ENCODE measurements around the gene NDUFB2. TPM values are rescaled to one million over a fixed set of nuclear protein-coding genes. Genes with fewer than 3 reads are reported as not detected.

NDUFB2 gene
- total and polyA plus RNA-seq, 2 of the 13 experiments (the other 11 are each of a cell fraction or from before 2014, with no cell fraction given) = 206 to 221 TPM

- TF ChIP-seq MBNL3 (CRISPR knock-in tag; conservative IDR thresholded peaks at IDR 0.05) (no peak), TOPORS (CRISPR knock-in tag; IDR thresholded peaks at IDR 0.05) (peak; percentile 87; the same call in 1 of the 2 replicates), SAP130 (CRISPR knock-in tag; IDR thresholded peaks at IDR 0.05; ENCODE audit: low read depth) (peak; percentile 70), MAZ (IDR thresholded peaks at IDR 0.05; ENCODE audit: borderline replicate concordance, low read depth, low read length) (peak; percentile 45; the same call in 1 of the 2 replicates), MAZ (CRISPR knock-in tag; IDR thresholded peaks at IDR 0.05; ENCODE audit: low read depth) (peak; percentile 73), ZNF18 (CRISPR knock-in tag; IDR thresholded peaks at IDR 0.05; ENCODE audit: insufficient replicate concordance) (peak; percentile 75), CBFB (CRISPR knock-in tag; IDR thresholded peaks at IDR 0.05) (peak; percentile 77), ZNF44 (CRISPR knock-in tag; IDR thresholded peaks at IDR 0.05) (no peak), KLF12 (CRISPR knock-in tag; IDR thresholded peaks at IDR 0.05; ENCODE audit: borderline replicate concordance) (peak; percentile 86), PCBP2 (optimal IDR thresholded peaks at IDR 0.05; ENCODE audit: low read depth, low read length, poor library complexity, severe bottlenecking) (no peak), STAT5B (CRISPR knock-in tag; IDR thresholded peaks at IDR 0.05) (0 out of 2 replicates have a peak, but pooled peaks have one; percentile 57), JUN (CRISPR knock-in tag; IDR thresholded peaks at IDR 0.05) (no peak; the same call in none of the 2 replicates), ZBTB8A (CRISPR knock-in tag; IDR thresholded peaks at IDR 0.05; ENCODE audit: borderline replicate concordance, low read depth) (0 out of 2 replicates have a peak, but pooled peaks have one; percentile 66), ZSCAN29 (CRISPR knock-in tag; conservative IDR thresholded peaks at IDR 0.05) (peak; percentile 66; the same call in 1 of the 2 replicates), TEAD2 (CRISPR knock-in tag; IDR thresholded peaks at IDR 0.05) (no peak), SNAI1 (CRISPR knock-in tag; IDR thresholded peaks at IDR 0.05; ENCODE audit: borderline replicate concordance) (no peak), NFE2L1 (CRISPR knock-in tag; IDR thresholded peaks at IDR 0.05; ENCODE audit: borderline replicate concordance) (no peak), TEF (CRISPR knock-in tag; IDR thresholded peaks at IDR 0.05) (no peak), ZNF549 (CRISPR knock-in tag; IDR thresholded peaks at IDR 0.05) (no peak), ZNF563 (CRISPR knock-in tag; IDR thresholded peaks at IDR 0.05) (peak; percentile 40; the same call in 1 of the 2 replicates), REST (IDR thresholded peaks at IDR 0.05; ENCODE audit: borderline replicate concordance in 1 of 2, low read depth in 1 of 2, low read length in 2 of 2) (no peak), AGO2 (optimal IDR thresholded peaks at IDR 0.05; ENCODE audit: low read depth, low read length) (peak; percentile 96), ZNF17 (CRISPR knock-in tag; IDR thresholded peaks at IDR 0.05) (no peak)
Measured at GRCh38 chr7:140696680-140697446, at the start of gene NDUFB2 (continued).
